GM19452 (cell line): Measurements from ENCODE around the gene KCNK5.

Experiments used
- ATAC-seq: cut with Tn5 transposase; IDR thresholded peaks from one replicate; pipeline ENCODE4 v1.9.1; 2021; ENCODE audit not compliant: unreplicated experiment

Gene KCNK5

DNA sequence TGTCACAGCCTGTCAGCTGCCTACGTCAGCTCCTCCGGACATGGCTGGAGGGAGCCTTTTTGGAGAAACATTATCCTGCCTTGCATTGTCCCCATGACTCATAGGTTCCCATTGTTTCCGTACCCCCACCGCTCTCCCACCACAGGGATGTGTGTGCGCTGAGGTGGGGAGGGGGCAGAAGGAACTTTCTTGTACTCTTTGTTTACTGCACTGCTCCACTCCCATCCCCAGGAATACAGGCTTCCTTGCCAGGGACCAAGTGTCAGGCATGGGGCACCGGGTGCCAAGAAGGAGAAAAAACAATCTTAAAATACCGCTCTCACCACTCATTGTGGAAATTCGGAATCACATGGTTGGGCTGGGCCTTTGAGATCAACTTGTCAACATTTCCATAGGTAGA lies 51.0 kb downstream of the KCNK5 start:
- no peak for ATAC-seq

DNA sequence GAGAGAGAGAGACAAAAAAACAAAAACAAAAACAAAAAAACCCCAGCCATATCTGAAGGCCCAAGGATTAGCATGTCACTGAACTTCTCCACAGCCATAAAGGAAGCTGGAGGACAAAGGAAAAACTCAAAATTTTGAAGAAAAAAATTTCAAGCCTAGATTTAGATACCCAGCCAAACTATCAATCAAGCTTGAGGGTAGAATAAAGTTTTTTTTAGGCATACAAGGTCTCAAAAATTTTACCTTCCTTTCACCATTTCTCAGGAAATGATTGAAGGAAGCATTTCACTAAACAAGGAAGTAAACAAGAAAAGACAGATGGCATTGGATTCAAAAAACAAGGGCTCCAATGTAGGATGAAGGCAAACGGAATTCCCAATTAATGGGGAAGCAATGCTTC lies 52.1 kb downstream of the KCNK5 start:
- no peak for ATAC-seq

DNA sequence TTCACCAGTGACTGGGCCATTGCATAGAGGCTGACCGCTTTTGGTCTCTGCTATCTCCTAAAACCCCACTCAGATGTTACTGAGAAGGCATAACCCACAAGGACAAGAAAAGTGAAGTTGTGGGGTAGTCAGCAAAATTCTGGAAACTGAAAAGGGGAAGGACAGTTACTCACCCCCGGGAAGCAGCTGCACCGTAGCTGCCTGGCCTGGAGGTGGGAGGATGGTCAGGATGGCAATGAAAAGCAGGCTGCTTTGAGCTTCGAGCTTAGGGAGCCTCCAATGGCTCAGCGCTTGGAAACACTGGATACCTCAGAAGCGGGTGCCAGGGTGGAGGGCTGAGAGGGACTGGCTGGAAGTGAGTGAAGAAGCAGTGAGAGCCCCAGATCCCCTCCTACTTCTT lies 56.0 kb downstream of the KCNK5 start:
- no peak for ATAC-seq

DNA sequence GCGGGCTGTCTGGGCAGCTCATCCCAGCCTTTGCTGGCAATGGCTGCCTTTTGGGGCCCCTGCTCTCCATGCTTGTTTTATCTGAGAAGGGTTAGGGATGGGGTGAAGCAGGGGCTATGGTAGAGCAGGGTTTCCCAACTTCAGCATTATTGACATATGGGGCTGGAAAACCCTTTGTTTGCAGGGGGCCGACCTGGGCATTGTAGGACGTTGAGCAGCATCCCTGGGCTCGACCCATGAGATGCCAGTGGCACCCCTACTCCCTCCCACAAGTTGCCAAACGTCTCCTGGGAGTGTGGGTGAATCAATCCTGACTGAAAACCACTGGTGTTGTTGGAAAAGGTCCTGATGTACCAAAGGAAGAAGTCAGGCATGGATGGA lies 56.9 kb downstream of the KCNK5 start:
- ATAC-seq: no peak

DNA sequence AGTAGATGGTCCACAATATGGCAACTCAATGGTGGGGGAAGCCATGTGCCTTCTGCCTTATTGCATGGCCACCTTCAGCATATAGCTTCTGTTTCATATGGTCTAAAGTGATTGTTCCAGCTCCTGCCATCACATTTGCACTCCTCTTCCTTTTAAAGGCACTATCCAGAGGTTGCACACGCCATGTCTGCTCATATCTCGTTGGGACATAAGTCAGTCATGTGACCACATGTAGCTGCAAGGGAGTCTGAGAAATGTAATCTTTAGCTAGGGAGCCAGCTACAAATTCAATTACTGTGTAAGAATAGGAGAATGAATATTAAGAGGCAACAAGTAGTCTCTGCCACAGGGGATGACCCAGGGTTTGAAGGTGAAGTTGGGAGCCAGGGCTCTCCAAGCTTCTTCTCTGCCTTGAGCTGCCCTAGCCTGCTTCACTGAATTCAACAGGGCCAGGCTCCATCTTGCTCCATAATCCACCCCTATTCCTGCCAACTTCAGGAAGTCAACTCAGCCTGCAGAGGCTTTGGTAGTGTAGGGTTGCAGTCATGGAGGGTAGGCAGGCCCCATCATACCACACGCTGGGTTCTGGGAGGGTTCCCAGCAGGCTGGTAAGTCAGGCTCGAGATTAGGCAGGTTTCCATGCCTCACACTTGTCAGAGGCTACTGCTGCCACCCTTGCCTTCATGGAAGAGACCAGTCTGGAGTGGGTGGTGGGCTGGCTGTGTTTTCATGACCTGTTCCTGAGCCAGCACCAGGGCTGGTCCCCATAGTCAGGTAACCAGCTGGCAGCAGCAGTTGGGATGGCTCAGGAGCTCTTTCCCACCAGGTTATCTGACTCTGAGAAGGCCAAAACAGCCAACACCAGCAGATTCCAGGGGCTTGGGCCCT lies 57.5 kb downstream of the KCNK5 start:
- ATAC-seq: no peak

DNA sequence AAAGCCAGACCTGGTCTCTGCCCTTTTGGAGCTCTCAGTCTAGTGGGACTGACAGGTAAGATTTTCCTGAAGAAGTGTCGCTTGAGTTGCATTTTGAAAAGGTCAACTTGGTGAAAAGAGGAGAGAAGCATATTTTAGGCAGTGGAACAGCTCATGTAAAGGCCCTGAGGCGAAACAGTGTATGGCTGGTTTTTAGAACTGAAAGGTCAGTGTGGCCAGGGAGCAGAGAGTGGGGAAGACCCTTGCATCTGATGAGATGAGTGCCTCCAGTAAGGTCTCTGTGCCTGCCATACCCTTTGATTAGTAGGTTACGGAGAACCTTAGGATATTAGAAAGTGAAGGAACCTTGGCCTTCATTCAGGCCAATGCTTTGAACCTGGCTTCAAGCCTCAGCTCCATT lies 58.4 kb downstream of the KCNK5 start:
- no peak for ATAC-seq

DNA sequence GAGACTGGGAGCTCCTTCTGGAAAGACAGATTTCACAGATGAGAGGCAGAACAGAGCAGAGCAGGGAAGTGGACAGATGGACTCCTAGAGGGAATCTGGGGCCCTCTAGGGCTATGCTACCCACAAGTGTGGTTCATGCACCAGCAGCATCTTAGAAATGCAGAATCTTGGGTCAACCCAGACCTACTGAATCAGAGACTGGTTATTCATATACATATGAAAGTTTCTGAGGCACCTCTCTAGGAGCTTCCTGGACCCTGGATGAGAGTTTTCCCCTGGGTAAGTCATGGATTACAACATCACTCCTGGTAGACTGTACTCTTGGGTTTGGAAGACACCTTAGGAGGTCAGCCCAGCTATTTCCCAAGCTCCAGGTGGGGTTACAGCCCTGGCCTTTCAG lies 58.9 kb downstream of the KCNK5 start:
- no peak for ATAC-seq

DNA sequence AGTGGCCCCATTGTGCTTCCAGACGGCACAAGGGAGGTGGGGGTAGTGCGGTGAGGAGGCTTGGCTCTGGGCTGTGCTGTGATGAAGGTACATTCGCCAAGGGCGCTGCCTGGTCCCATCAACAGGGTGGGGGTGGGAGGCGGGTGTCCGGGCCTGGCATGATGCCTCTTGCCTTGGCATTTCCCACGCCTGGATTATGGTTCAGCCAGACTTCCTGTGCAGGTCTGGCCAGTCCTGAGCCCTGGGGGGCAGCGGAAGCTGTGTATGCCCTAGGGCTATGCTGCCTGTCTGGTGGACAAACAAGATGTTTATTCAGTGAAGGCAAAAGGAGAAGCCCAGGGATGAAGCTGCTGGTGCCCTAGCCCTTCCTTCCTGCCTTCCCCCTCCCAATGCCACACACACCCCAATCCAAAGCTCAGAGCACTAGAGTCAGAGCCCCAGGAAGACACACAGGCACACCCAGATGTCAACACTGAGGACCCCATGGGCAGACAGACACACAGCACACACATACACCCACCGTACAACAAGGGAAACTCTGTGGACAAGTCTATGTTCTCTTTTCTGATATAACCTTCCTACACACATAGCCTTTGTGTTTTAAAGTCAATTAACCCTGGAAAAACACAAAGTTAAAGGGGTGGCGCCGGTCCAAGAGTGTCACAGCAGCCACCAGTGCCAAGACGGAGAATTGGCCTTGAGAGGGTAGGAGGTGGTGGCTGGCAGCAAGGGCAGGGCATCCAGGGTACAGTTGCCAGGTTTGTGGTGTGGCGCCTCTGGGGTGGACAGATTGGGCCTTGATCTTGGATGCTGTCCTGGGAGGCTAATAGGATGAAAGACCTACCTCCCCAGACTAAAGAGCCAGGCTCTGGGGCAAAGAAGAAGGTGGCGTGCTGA lies 59.6 kb downstream of the KCNK5 start:
- no peak for ATAC-seq

DNA sequence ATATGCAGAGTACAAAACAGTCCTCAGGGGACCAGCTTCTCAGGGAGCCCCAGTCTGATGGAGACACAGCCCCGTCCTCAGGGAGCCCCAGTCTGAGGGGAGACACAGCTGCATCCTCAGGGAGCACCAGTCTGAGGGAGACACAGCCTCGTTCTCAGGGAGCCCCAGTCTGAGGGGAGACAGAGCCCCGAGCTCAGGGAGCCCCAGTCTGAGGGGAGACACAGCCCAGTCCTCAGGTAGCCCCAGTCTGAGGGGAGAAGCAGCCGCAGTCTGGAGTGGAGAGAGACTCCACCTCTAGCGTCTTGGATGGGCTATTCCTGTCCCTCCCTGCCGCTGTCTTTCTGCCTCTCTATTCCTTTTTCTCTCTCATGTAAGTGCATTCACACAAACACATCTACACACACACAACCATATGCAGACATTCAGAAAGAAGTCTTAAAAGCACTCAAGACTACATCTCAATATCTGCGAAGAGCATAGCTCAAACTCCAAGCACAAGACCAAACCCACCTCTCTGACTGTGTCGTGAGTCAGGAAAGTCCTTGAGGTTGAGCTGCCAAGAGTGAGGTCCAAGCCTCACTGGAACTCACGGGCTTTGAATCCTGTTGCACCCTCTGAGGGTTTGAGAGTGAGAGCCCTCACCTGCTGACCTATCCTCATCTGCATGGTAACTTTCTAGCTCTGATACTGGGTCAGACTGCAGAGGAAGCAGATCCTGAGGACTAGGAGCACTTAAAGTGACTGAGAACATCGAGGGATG lies 61.2 kb downstream of the KCNK5 start:
- no peak for ATAC-seq

DNA sequence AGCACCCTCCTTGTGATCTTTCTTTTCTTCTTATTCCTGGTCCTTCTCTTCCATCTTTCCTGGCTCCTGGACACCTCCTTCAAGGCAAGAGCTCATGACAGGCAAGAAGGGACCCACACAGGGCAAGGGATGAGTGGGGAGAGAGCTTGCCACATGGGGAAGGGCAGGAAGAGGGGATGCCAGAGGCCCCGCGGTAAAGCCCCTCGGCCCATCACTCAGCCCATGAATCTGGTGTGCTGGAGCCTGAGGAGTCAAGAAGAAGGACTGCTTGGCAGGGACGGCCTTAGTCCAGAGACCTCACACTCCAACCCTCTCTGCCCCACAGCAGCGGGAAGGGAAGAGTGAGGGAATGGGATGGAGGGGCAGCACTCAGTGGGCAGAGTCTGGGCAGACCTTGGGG lies 62.0 kb downstream of the KCNK5 start:
- ATAC-seq: no peak

DNA sequence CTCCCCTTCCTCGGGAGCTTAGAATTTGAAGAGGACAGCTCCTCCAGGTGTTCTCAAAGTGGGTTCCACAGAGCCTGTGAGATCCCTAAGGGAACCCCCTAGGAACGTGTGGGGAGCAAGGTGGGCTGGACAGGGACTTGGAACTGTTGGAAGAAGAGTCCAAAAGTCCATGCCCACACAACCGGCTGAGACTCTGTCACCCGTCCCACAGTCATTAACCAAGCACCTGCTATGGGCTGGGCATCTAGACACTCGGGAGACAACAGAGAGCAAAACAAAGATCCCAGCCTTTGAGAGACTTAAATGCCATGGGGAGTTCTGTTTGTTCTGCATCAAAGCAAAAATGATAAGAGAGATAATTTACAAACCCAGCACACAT lies 62.4 kb downstream of the KCNK5 start:
- no peak for ATAC-seq

DNA sequence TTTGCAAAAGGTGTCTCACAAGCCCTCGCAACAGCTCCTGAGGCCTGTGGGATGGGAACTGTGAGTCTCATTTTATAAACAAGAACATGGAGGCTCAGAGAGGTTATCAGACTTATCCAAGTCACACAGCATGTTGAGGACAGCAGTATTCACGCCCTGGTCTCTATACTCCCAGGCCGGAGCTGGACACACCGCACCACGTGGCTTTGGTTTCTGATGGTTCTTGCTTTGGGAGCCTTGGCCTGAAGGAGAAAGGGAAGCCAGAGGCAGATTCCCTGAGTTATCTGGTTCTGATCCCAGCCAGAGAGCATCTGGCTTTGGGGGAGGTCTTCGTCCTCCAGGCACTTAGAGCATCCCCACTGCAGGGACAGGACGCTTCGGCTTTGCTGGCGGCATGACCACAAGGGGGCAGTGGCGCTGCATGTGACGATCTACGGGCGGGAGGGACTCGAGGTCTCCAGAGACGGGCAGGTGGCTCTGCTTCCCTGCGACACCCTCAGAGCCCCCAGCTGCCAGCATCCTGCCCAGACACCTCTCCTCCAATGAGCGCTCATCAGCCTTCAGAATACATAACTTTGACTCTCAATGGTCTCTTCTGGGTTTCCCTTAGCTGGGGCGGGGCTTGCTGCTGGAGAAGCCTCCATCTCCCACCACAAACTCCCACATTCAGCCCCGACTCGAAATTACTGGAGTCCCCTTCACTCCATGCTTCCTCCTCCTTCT lies 62.9 kb downstream of the KCNK5 start:
- ATAC-seq: no peak

DNA sequence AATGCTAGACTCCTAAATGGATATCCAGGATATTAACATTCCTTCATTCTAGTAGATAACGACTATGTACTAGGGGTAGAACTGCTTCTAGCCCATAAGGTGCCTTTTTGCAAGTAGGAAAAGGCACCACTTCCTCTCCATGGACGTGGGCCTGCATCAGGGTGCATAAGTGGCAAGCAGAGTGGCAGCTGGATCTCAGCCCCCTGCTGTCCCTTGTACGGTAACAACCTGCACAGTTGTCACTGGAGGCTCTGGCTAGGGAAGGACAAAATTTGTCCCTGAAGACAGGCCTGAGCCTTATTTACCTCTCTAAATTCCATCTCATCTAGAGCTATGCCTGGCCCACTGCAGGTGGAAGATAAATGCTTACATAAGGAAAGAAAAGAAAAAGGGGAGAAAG lies 71.8 kb downstream of the KCNK5 start:
- no peak for ATAC-seq

DNA sequence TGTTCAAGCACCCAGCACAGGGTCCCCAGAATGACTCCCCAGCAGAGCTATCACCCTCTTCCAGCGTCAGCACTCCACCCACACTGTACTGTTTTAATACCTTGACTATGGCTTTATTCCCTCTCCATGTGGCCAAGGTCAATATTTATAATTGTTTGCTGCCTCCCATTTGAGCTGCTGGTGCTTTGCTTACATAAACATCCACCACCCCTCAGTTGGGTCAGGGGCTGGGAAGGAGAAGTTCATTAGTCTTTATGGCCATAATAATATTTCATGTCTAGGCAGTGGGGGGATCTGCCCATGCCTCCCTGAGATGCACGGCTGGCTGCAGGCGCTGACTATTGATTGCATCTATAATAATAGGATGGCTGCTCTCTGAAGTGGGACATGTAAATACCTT lies 72.5 kb downstream of the KCNK5 start:
- no peak for ATAC-seq

DNA sequence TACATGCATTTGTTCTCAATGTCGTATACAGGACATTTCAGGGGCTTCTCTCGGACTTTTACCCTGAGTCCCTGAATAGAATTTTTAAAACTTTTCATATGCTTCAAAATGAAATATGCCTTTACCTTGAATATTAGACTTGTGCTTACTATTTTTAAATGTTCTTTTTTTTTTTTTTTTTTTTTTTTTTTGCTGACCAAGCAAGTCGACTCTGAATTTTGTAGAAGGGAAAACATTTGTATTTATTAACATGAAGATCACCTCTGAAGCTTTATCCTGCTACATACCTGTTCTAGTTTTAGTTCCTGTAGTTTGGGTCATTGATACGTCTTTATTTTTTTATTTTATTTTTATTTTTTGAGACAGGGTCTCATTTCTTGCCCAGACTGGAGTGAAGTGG lies 74.6 kb downstream of the KCNK5 start:
- ATAC-seq: no peak

DNA sequence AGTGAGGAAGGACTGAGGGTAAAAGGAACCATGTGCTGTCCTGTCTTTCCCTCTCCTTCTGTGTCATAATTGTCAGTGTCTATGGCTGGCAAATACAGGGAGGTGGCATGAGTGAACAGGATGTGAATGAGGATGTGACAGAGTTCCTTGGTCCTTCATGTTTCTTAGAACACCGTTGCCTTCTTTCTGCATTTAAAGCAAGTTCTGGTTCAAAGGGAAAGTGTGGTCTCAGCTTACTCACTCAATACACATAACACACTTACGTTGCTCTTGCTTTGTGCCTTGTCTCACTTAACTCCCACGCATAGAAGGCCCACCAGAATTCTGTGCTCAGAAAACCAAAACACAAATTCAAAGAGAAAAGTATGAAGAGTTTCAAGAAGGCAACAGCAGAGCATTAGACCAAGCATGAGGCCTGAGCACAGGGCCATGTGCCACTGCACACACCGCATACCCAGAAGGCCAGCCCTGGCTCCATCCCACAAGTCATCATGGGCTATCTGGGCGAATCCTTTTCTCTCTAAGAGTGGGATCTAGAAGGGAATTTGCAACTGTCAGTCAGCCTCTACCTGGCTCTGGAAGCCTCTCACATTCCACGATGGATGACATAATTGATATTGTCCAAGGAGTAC lies 75.4 kb downstream of the KCNK5 start:
- no peak for ATAC-seq

DNA sequence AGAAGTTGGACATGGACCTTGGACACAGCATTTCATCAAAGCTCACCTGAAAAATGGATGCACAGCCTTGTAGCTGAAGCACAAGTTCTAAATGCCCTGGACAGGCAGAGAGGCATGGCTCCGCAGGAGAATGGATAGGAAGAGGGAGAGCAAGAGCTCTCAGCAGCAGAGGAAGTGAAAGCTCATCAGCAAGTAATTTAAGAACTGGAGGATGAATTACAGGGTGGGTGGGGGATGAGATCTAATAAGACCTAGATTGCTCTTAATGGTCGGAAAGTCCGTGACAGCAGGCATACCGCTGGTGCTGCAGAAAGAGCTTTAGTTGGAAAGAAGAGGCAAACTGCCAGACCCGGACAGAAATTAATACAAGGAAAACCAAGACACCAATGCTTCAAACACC lies 77.0 kb downstream of the KCNK5 start:
- ATAC-seq: no peak

DNA sequence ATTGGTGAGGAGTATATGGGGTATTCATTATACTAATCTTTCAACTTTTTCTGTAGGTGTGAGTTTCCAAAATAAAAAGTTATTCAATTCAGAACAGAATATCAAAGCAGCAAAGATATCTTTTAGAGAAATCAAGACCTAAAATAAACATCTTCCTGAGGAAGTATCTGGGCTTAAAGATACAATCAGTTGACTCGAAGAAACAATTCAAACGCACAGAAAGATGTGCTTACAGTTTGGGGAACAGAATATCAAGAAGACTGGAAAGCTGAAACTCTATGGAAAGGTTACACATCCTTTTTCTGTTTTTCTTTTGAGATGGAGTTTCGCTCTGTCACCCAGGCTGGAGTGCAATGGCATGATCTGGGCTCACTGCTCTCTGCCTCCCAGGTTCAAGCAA lies 78.1 kb downstream of the KCNK5 start:
- no peak for ATAC-seq

DNA sequence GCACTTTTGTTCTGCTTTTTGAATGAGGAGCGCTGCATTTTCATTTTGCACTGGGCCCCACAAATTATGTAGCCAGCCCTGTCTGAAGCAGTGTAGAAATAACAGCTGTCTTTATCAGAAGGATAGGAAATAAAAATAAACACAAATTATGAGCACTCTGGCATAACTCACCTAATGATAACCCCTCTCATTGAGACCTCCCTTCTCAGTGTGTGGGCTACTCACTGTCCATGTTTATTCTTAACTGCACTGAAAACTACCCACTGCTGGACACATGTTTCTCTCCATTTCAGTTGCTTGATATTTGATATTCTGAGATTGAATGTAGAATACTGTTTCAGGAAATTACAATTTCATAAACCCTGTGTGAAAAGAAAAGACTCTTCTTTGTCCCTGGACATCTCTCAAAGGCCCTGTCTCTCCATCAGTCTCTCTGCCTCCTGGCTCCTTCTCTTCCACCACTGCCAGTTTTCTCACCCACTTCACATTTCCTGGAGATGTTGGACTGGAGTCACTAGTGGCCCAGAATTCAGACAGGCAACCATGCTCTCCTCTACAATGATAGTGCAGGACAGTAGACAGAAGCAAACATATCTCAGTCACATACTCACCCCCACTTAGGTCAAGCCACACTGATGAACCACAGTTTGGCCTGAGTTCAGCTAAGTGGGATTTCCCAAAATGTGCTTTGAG lies 84.6 kb downstream of the KCNK5 start:
- no peak for ATAC-seq
